HAP-1 (cell line): Measurements from ENCODE around the gene EID1.
"Not testable (repeated sequence)": the region's sequence is repeated elsewhere in the genome, so short reads cannot be mapped to it uniquely, and the experiment has no call there.

Experiments
- DNase-seq, 2 experiments: peaks; one replicate each; pipeline ENCODE4 v3.0.0-alpha.2; 2016 to 2020; ENCODE audit warnings: low spot score in 2 of 2
- H3K27me3 ChIP-seq: fragments of 250-450 bp; sonication (Bioruptor Pico); 2 replicates; pipeline ENCODE4 v1.5.1; 2020; ENCODE audit warnings: low read depth, mild to moderate bottlenecking, moderate library complexity
- H3K36me3 ChIP-seq: fragments of 250-450 bp; sonication (Bioruptor Pico); replicated peaks from 2 replicates; pipeline ENCODE4 v1.5.1; 2020; ENCODE audit warnings: mild to moderate bottlenecking
- H3K4me1 ChIP-seq: fragments of 250-450 bp; sonication (Bioruptor Pico); 2 replicates; pipeline ENCODE4 v1.5.1; 2020; ENCODE audit warnings: mild to moderate bottlenecking
- H3K4me3 ChIP-seq: fragments of 250-450 bp; sonication (Bioruptor Pico); 2 replicates; pipeline ENCODE4 v1.5.1; 2020; ENCODE audit warnings: mild to moderate bottlenecking, moderate library complexity
- H3K9me3 ChIP-seq: fragments of 250-450 bp; sonication (Bioruptor Pico); 2 replicates; pipeline ENCODE4 v1.5.1; 2020; ENCODE audit warnings: mild to moderate bottlenecking, moderate library complexity
- in situ Hi-C: fragments of 300-500 bp; cut with MboI; formaldehyde crosslinking; loops from 3 replicates; pipeline ENCODE4 v1.14.3; 2020; ENCODE audit warnings: low sequenced_read_pairs, inconsistent platforms, mixed read lengths

EID1 gene

GRCh38 chr15:48904758-48905157, 26.8 kb downstream of the EID1 start:
- Histone ChIP-seq H3K27me3 (no peaks in the 10 kb centered on the region), H3K4me1 (peaks cover 4% of the 10 kb centered on the region), H3K36me3 (no peaks in the 10 kb centered on the region), H3K4me3 (no peak overlapping the region), H3K9me3 (no peaks in the 10 kb centered on the region)
- DNase-seq, result no peak
- in situ Hi-C loops, result no loop called here

- Histone ChIP-seq H3K4me1 (peaks cover 4% of the 10 kb centered on the region), H3K27me3 (peaks cover 3% of the 10 kb centered on the region; the same call in 1 of the 2 replicates), H3K9me3 (no peaks in the 10 kb centered on the region), H3K36me3 (no peaks in the 10 kb centered on the region), H3K4me3 (no peak overlapping the region)
- in situ Hi-C loops, result no loop called here
- peak; percentile 60 to 61 for DNase-seq
Observed at GRCh38 chr15:48905216-48905615, 27.3 kb downstream of the EID1 start.

- Histone ChIP-seq H3K36me3 (no peaks in the 10 kb centered on the region), H3K9me3 (no peaks in the 10 kb centered on the region; the same call in 1 of the 2 replicates), H3K4me1 (peaks cover 4% of the 10 kb centered on the region), H3K4me3 (no peak overlapping the region), H3K27me3 (peaks cover 3% of the 10 kb centered on the region; the same call in 1 of the 2 replicates)
- DNase-seq, result no peak
- in situ Hi-C loops, result no loop called here
Observed at GRCh38 chr15:48905847-48906246, 27.9 kb downstream of the EID1 start.

- H3K9me3 ChIP-seq, in situ Hi-C loops, H3K4me1 ChIP-seq, H3K36me3 ChIP-seq, H3K27me3 ChIP-seq, DNase-seq, H3K4me3 ChIP-seq: not testable (repeated sequence)
Observed at GRCh38 chr15:48909313-48909712, 31.4 kb downstream of the EID1 start.

GRCh38 chr15:48910554-48910953, 32.6 kb downstream of the EID1 start:
- H3K4me1 ChIP-seq, DNase-seq, H3K9me3 ChIP-seq, H3K4me3 ChIP-seq, H3K27me3 ChIP-seq, H3K36me3 ChIP-seq, in situ Hi-C loops: not testable (repeated sequence)

GRCh38 chr15:48913141-48913540, 35.2 kb downstream of the EID1 start:
- in situ Hi-C loops, result no loop called here
- no peak for DNase-seq
- H3K27me3 ChIP-seq, result peaks cover 12% of the 10 kb centered on the region
- H3K9me3 ChIP-seq, result no peaks in the 10 kb centered on the region; the same call in 1 of the 2 replicates
- no peaks in the 10 kb centered on the region for H3K4me1 ChIP-seq
- no peaks in the 10 kb centered on the region for H3K36me3 ChIP-seq
- H3K4me3 ChIP-seq, result no peak overlapping the region

- in situ Hi-C loops, result no loop called here
- no peak for DNase-seq
- Histone ChIP-seq H3K4me1 (no peaks in the 10 kb centered on the region), H3K4me3 (no peak overlapping the region), H3K27me3 (peaks cover 12% of the 10 kb centered on the region), H3K36me3 (no peaks in the 10 kb centered on the region), H3K9me3 (no peaks in the 10 kb centered on the region; the same call in 1 of the 2 replicates)
Observed at GRCh38 chr15:48914717-48915116, 36.8 kb downstream of the EID1 start.

GRCh38 chr15:48915861-48916260, 37.9 kb downstream of the EID1 start:
- Histone ChIP-seq H3K4me3 (no peak overlapping the region), H3K4me1 (no peaks in the 10 kb centered on the region), H3K36me3 (no peaks in the 10 kb centered on the region), H3K27me3 (peaks cover 9% of the 10 kb centered on the region), H3K9me3 (no peaks in the 10 kb centered on the region; the same call in 1 of the 2 replicates)
- in situ Hi-C loops, result no loop called here
- no peak for DNase-seq

- no peak for DNase-seq
- Histone ChIP-seq H3K36me3 (no peaks in the 10 kb centered on the region), H3K4me1 (no peaks in the 10 kb centered on the region), H3K27me3 (peaks cover 6% of the 10 kb centered on the region; the same call in 1 of the 2 replicates), H3K9me3 (no peaks in the 10 kb centered on the region; the same call in 1 of the 2 replicates), H3K4me3 (no peak overlapping the region)
- in situ Hi-C loops, result no loop called here
Observed at GRCh38 chr15:48916721-48917120, 38.8 kb downstream of the EID1 start.

GRCh38 chr15:48922046-48922445, 44.1 kb downstream of the EID1 start:
- no peaks in the 10 kb centered on the region for H3K9me3 ChIP-seq
- H3K36me3 ChIP-seq, result no peaks in the 10 kb centered on the region
- H3K27me3 ChIP-seq, result peaks cover 3% of the 10 kb centered on the region; the same call in 1 of the 2 replicates
- in situ Hi-C loops, result no loop called here
- H3K4me1 ChIP-seq, result no peaks in the 10 kb centered on the region
- no peak overlapping the region for H3K4me3 ChIP-seq
- DNase-seq, result no peak

GRCh38 chr15:48924528-48925393, 46.8 kb downstream of the EID1 start:
- Histone ChIP-seq H3K27me3 (no peaks in the 10 kb centered on the region), H3K36me3 (no peaks in the 10 kb centered on the region), H3K4me1 (no peaks in the 10 kb centered on the region), H3K9me3 (no peaks in the 10 kb centered on the region), H3K4me3 (no peak overlapping the region)
- in situ Hi-C loops, result no loop called here
- DNase-seq, result no peak

- DNase-seq, result no peak
- Histone ChIP-seq H3K36me3 (no peaks in the 10 kb centered on the region), H3K27me3 (peaks cover 2% of the 10 kb centered on the region; the same call in 1 of the 2 replicates), H3K4me1 (no peaks in the 10 kb centered on the region), H3K4me3 (no peak overlapping the region), H3K9me3 (no peaks in the 10 kb centered on the region)
- in situ Hi-C loops, result no loop called here
Observed at GRCh38 chr15:48925714-48926223, 47.8 kb downstream of the EID1 start.

GRCh38 chr15:48928877-48929538, 51.1 kb downstream of the EID1 start:
- Histone ChIP-seq H3K27me3 (peaks cover 3% of the 10 kb centered on the region; the same call in 1 of the 2 replicates), H3K36me3 (no peaks in the 10 kb centered on the region), H3K4me3 (no peak overlapping the region), H3K9me3 (no peaks in the 10 kb centered on the region), H3K4me1 (no peaks in the 10 kb centered on the region)
- in situ Hi-C loops, result no loop called here
- DNase-seq, result no peak

GRCh38 chr15:48929661-48930060, 51.7 kb downstream of the EID1 start:
- H3K4me1 ChIP-seq, result no peaks in the 10 kb centered on the region

More at GRCh38 chr15:48929661-48930060, 51.7 kb downstream of the EID1 start:
- no peaks in the 10 kb centered on the region for H3K9me3 ChIP-seq
- H3K36me3 ChIP-seq, result no peaks in the 10 kb centered on the region
- H3K4me3 ChIP-seq, result no peak overlapping the region
- DNase-seq, result no peak
- peaks cover 3% of the 10 kb centered on the region; the same call in 1 of the 2 replicates for H3K27me3 ChIP-seq
- in situ Hi-C loops, result no loop called here
